GM23338 (cell line): ENCODE measurements around the gene DENND4A.

Experiments
- CTCF ChIP-seq, 2 experiments: fragments of 200-600 bp in 1 of 2; sonication (generic) in 1 of 2; conservative IDR thresholded peaks; 2 replicates each; pipeline versions ENCODE4 v1.5.1 to v1.6.1; 2016 to 2017; ENCODE audit warnings: antibody characterized with exemption in 2 of 2, low read depth in 2 of 2, mild to moderate bottlenecking in 2 of 2, moderate library complexity in 1 of 2
- EZH2 ChIP-seq: fragments of 200-600 bp; sonication (generic); IDR thresholded peaks from one replicate; pipeline ENCODE4 v1.8.0; 2017; ENCODE audit warnings: antibody characterized with exemption, mild to moderate bottlenecking, low read depth; ENCODE audit not compliant: unreplicated experiment
- REST ChIP-seq: IDR thresholded peaks from one replicate; pipeline ENCODE4 v1.6.1; 2018; ENCODE audit warnings: antibody characterized with exemption; ENCODE audit not compliant: unreplicated experiment

GRCh38 chr15:65812916-65813315 lies 20.8 kb upstream of the DENND4A start:
- no peak for TF ChIP-seq CTCF (conservative IDR thresholded peaks at IDR 0.05; ENCODE audit: low read depth in 2 of 2)
- TF ChIP-seq EZH2 = no peak
- no peak for TF ChIP-seq REST
